ENCODE measurements around the gene ZKSCAN4. TPM values are rescaled to one million over a fixed set of nuclear protein-coding genes. Genes with fewer than 3 reads are reported as not detected.

ZKSCAN4 gene
- total RNA-seq, 2 experiments from 2014 or later = 3.5 to 3.6 TPM

DNA sequence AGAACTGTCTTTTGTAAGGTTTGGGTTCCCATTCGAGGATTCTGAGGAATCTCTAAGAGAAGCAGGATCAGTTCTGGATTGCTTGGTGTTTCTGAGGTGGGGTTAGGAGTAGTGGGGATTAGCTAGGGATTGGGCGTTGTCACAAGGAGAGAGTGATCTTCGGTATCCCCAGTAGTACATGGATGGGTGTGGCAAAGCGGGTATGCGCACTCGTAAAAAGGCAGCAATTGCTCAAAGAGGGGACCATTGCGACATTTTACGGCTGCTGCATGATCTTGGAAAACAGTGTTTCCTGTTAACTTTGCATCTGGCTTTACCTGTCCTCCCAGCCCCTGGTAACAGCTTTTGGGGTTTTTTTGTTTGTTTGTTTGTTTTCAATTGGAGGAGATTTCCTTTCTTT is 36.6 kb downstream of the ZKSCAN4 start:
- Mint-ChIP-seq H3K27me3 (peaks cover 71% of the 10 kb centered on the region), H3K4me3 (no peak overlapping the region), H3K4me1 (ENCODE audit: low read depth) (peaks cover 17% of the 10 kb centered on the region), H3K27ac (no peak overlapping the region), H3K36me3 (ENCODE audit: low read depth) (no peaks in the 10 kb centered on the region), H3K9me3 (no peaks in the 10 kb centered on the region)
- DNase-seq = no peak
- TF ChIP-seq CTCF (IDR thresholded peaks at IDR 0.05) = no peak
- no peak for ATAC-seq
- ChIA-PET CTCF (no interaction called here), POLR2A (interaction anchor here (0.6 kb wide), 1 partner anchor 1332 kb away, joined by 3 read pairs; no protein-coding TSS in a partner anchor)
- intact Hi-C loops (cut with micrococcal nuclease) = no loop called here

- ChIA-PET POLR2A (interaction anchor here (0.5 kb wide), 1 partner anchor 791 kb away, joined by 3 read pairs; no protein-coding TSS in a partner anchor), CTCF (no interaction called here)
- DNase-seq (no peak), ATAC-seq (no peak)
- Mint-ChIP-seq H3K36me3 (ENCODE audit: low read depth) (no peaks in the 10 kb centered on the region), H3K9me3 (peaks cover 2% of the 10 kb centered on the region), H3K27ac (no peak overlapping the region), H3K4me3 (peak overlapping the region; percentile 83), H3K4me1 (ENCODE audit: low read depth) (peaks cover 15% of the 10 kb centered on the region), H3K27me3 (peaks cover 72% of the 10 kb centered on the region)
- TF ChIP-seq CTCF (IDR thresholded peaks at IDR 0.05) = no peak
- intact Hi-C loops (cut with micrococcal nuclease) = no loop called here
Observed at GRCh38 chr6:28213213-28213523, 38.9 kb downstream of the ZKSCAN4 start.

- POLR2A ChIA-PET = no interaction called here
- ATAC-seq (peak; percentile 61), DNase-seq (peak; percentile 79)
- no peaks in the 10 kb centered on the region for H3K36me3 Mint-ChIP-seq (ENCODE audit: low read depth)
- H3K4me3 Mint-ChIP-seq = peak overlapping the region; percentile 83
- no peak for TF ChIP-seq CTCF (IDR thresholded peaks at IDR 0.05)
- no peak overlapping the region for H3K27ac Mint-ChIP-seq
- intact Hi-C loops (cut with micrococcal nuclease) = no loop called here
- CTCF ChIA-PET = interaction anchor here (1.4 kb wide), 1 partner anchor 143 kb away, joined by 3 read pairs; no protein-coding TSS in a partner anchor
- H3K4me1 Mint-ChIP-seq (ENCODE audit: low read depth) = peaks cover 18% of the 10 kb centered on the region
- peaks cover 2% of the 10 kb centered on the region for H3K9me3 Mint-ChIP-seq
- peaks cover 72% of the 10 kb centered on the region for H3K27me3 Mint-ChIP-seq
Observed at GRCh38 chr6:28212510-28213212, 39.4 kb downstream of the ZKSCAN4 start.

GRCh38 chr6:28211840-28212509 is 40.1 kb downstream of the ZKSCAN4 start:
- DNase-seq = peak; percentile 60
- H3K27ac Mint-ChIP-seq = no peak overlapping the region
- peaks cover 2% of the 10 kb centered on the region for H3K9me3 Mint-ChIP-seq
- intact Hi-C loops (cut with micrococcal nuclease) = no loop called here
- POLR2A ChIA-PET = interaction anchor here (0.6 kb wide), 1 partner anchor 760 kb away, joined by 4 read pairs; no protein-coding TSS in a partner anchor
- H3K4me3 Mint-ChIP-seq = peak overlapping the region; percentile 83
- peaks cover 76% of the 10 kb centered on the region for H3K27me3 Mint-ChIP-seq
- peak; percentile 23 for ATAC-seq
- H3K36me3 Mint-ChIP-seq (ENCODE audit: low read depth) = peaks cover 2% of the 10 kb centered on the region
- CTCF ChIA-PET = interaction anchor here (1.4 kb wide), 1 partner anchor 144 kb away, joined by 3 read pairs; no protein-coding TSS in a partner anchor
- H3K4me1 Mint-ChIP-seq (ENCODE audit: low read depth) = peaks cover 24% of the 10 kb centered on the region
- no peak for TF ChIP-seq CTCF (IDR thresholded peaks at IDR 0.05)
